ENCODE measurements around the gene GJB1.

DNA sequence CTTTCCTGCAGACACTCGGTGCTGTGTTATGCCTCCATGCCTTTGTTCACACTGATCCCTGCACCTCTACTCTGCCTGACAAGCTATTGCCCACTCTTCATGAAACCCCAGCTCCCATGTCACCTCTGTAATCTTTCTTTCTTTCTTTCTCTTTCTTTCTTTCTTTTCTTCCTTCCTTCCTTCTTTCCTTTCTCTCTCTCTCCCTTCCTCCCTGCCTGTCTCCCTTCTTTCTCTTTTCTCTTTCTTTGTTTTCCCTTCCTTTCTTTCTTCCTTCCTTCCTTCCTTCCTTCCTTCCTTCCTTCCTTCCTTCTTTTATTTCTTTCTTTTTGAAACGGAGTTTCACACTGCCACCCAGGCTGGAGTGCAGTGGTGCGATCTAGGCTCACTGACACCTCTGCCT, 12.5 kb downstream of the GJB1 start:
- TF ChIP-seq CTCF (IDR thresholded peaks at IDR 0.05; ENCODE audit: borderline replicate concordance, extremely low read depth, low read length, poor library complexity, severe bottlenecking) (no peak), EZH2 (IDR thresholded peaks at IDR 0.05; ENCODE audit: borderline replicate concordance, low read depth, low read length, severe bottlenecking) (no peak)

Measured in DND-41 (cell line).